GM21528 (cell line): ENCODE data around the gene ZNF66.
A peak's percentile ranks its signal among the peaks of the same experiment; 100 is the strongest.
"Not testable (repeated sequence)": the region's sequence is repeated elsewhere in the genome, so short reads cannot be mapped to it uniquely, and the experiment has no call there.

ENCODE experiments used
- ATAC-seq: cut with Tn5 transposase; IDR thresholded peaks from one replicate; pipeline ENCODE4 v1.9.1; 2021; ENCODE audit warnings: mild to moderate bottlenecking, moderate library complexity; ENCODE audit not compliant: unreplicated experiment, low FRiP score

Gene ZNF66

GRCh38 chr19:20776083-20777076 is at the start of gene ZNF66:
Gene ZNF66, plus strand, starts transcription at chr19:20776304. Its CDS starts 144 bp downstream, at chr19:20776448.
- peak; percentile 96 for ATAC-seq

- not testable (repeated sequence) for ATAC-seq
Observed at GRCh38 chr19:20750169-20750568, 25.9 kb upstream of the ZNF66 start.

DNA sequence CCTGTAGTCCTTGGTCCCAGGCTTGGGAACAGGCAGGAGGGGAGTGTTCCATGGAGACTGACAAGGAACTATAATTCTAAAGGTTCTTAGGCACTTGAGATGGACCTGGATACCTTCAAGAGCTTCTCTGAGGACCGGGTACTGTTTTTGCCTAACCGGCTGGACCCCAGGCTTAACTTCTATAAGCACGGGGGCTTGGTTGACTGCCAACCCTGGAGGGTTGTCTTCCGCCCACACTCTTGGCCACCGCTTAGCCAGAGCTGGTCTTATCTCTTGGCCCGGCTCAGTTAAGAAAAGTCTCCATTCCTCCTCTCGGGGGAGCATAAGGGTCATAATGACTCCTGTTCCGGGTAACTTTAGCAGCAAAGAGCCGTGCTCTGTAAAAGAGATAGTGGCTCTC is 23.8 kb upstream of the ZNF66 start:
- ATAC-seq: not testable (repeated sequence)

DNA sequence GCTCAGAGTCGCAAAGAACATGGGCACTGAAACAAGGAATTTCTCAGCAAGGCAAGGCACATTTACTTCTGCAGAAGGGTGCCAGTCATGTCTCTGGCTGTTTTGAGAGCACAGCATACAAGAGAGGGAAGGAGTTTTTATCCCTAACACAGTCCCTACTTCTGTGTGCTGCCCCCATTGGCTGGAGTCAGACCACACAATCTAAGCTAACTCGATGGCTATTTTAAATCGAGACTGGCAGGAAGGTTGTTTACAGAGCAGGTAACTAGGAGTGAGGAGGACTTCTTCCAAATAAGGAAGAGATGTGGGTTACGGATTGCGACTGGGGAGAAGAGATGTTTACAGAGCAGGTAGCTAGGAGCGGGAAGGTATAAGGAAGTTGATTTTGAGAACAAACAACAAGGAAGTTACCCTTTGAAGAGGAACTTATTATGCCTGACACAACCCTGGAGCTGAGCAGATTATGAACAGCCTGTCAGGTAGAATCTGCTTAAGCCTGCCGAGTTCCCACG is 6.8 kb upstream of the ZNF66 start:
- not testable (repeated sequence) for ATAC-seq

DNA sequence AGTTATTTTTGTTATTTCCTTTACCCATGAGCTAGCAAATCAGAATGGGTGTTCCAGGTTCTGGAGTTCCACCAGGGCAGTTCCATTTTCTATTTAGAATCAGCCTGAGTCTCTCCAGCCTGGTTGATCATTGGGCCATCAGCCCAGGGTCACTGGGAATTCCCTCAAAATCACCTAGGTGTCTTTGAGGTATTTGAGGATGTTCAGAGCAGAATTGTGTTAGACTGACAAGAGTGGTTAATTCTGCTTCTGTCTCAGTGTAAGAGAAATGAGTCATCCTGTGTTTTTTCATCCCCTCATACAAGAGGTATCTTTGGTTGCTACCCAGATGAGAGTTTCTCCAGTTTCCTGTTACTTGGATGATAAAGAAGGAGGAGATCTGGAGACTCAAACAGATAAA is 11.7 kb downstream of the ZNF66 start:
- no peak for ATAC-seq

- no peak for ATAC-seq
Observed at GRCh38 chr19:20791806-20792205, 15.7 kb downstream of the ZNF66 start.

- ATAC-seq: not testable (repeated sequence)
Observed at GRCh38 chr19:20806311-20807262, 30.5 kb downstream of the ZNF66 start.

- ATAC-seq: no peak
Observed at GRCh38 chr19:20840371-20840770, 64.3 kb downstream of the ZNF66 start.
